Astrocyte (in vitro differentiated cells and primary cell): ENCODE measurements around the gene UGCG.

Experiments
- CTCF ChIP-seq: IDR thresholded peaks from 2 replicates; pipeline ENCODE4 v1.5.1; 2011; ENCODE audit warnings: low read depth, mild to moderate bottlenecking, inconsistent platforms, low read length, moderate library complexity; ENCODE audit not compliant: insufficient read depth
- EZH2 ChIP-seq: IDR thresholded peaks from 2 replicates; pipeline ENCODE4 v1.6.1; 2012; ENCODE audit warnings: mild to moderate bottlenecking, low read length, inconsistent platforms; ENCODE audit not compliant: insufficient read depth

GRCh38 chr9:111919875-111920274 is 23.3 kb downstream of the UGCG start:
- TF ChIP-seq CTCF (no peak), EZH2 (no peak)
